ENCODE results near the gene CERS4. TPM values are rescaled to one million over a fixed set of nuclear protein-coding genes. Genes with fewer than 3 reads are reported as not detected.
A peak's percentile ranks its signal among the peaks of the same experiment; 100 is the strongest.
"Not testable (repeated sequence)": the region's sequence is repeated elsewhere in the genome, so short reads cannot be mapped to it uniquely, and the experiment has no call there.

CERS4 gene
- total RNA-seq, 1 donor from 2014 or later = 16.7 TPM

- Mint-ChIP-seq H3K36me3 (ENCODE audit: unreplicated experiment) (no peaks in the 10 kb centered on the region), H3K27ac (ENCODE audit: unreplicated experiment) (no peak overlapping the region), H3K9me3 (ENCODE audit: unreplicated experiment) (no peaks in the 10 kb centered on the region), H3K4me1 (ENCODE audit: unreplicated experiment) (peaks cover 12% of the 10 kb centered on the region), H3K4me3 (ENCODE audit: unreplicated experiment) (no peak overlapping the region), H3K27me3 (ENCODE audit: unreplicated experiment) (peaks cover 8% of the 10 kb centered on the region)
- DNase-seq (ENCODE audit: extremely low spot score, unreplicated experiment) = no peak
- TF ChIP-seq CTCF (IDR thresholded peaks at IDR 0.05) = no peak
Measured at GRCh38 chr19:8265872-8266271, 56.7 kb downstream of the CERS4 start.

DNA sequence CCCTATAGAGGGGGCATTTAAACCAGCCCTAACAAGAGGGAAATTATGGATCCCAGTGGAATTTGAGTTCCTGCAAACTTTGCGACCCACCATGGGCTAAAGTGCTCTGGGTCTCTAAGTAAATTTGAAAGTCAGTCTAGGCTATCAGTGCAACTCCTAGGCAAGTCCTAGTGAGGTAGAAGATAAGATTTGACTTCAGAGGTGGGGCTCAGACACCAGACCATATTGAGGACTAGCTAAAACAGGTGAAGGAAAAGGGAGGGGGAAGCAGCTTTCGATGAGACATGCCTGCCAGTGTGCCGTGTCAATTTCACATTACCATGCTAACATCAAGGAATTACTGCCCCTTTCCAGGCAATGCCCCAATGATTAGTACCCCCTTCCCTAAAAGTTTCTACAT lies 60.6 kb downstream of the CERS4 start:
- H3K27ac Mint-ChIP-seq (ENCODE audit: unreplicated experiment) = peak overlapping the region; percentile 32
- H3K4me3 Mint-ChIP-seq (ENCODE audit: unreplicated experiment) = peak overlapping the region; percentile 62
- peaks cover 12% of the 10 kb centered on the region for H3K4me1 Mint-ChIP-seq (ENCODE audit: unreplicated experiment)

GRCh38 chr19:8276508-8276907 lies 67.3 kb downstream of the CERS4 start:
- H3K4me3 Mint-ChIP-seq (ENCODE audit: unreplicated experiment); DNase-seq (ENCODE audit: extremely low spot score, unreplicated experiment); H3K4me1 Mint-ChIP-seq (ENCODE audit: unreplicated experiment); H3K27ac Mint-ChIP-seq (ENCODE audit: unreplicated experiment); H3K27me3 Mint-ChIP-seq (ENCODE audit: unreplicated experiment); H3K36me3 Mint-ChIP-seq (ENCODE audit: unreplicated experiment); H3K9me3 Mint-ChIP-seq (ENCODE audit: unreplicated experiment): not testable (repeated sequence)

More for the DNA sequence above, 60.6 kb downstream of the CERS4 start:
- TF ChIP-seq CTCF (IDR thresholded peaks at IDR 0.05) = no peak
- H3K36me3 Mint-ChIP-seq (ENCODE audit: unreplicated experiment) = no peaks in the 10 kb centered on the region
- H3K9me3 Mint-ChIP-seq (ENCODE audit: unreplicated experiment) = no peaks in the 10 kb centered on the region
- DNase-seq (ENCODE audit: extremely low spot score, unreplicated experiment) = no peak
- peaks cover 8% of the 10 kb centered on the region for H3K27me3 Mint-ChIP-seq (ENCODE audit: unreplicated experiment)

DNA sequence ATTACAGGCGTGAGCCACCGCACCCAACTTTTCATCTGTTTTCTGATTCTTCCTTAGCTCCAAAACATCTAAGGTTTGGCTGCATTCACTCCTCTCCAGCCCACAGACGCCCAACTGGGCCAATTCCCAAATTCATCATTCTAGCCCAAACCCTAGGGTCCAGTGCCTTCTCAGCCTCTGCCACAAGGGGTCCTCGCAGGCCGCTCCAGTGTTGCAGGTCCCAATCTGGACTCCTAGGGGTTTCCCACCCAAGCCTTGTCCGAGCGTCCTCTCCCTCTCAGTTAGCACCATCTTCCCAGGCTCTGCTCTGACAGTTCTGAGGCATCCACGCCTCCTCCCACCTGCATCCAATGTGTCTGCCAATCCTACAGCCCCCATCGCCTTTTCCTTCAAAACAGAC lies 82.2 kb downstream of the CERS4 start:
- not testable (repeated sequence) for H3K9me3 Mint-ChIP-seq (ENCODE audit: unreplicated experiment); H3K27ac Mint-ChIP-seq (ENCODE audit: unreplicated experiment); DNase-seq (ENCODE audit: extremely low spot score, unreplicated experiment); H3K36me3 Mint-ChIP-seq (ENCODE audit: unreplicated experiment); H3K27me3 Mint-ChIP-seq (ENCODE audit: unreplicated experiment); H3K4me1 Mint-ChIP-seq (ENCODE audit: unreplicated experiment); H3K4me3 Mint-ChIP-seq (ENCODE audit: unreplicated experiment)

DNA sequence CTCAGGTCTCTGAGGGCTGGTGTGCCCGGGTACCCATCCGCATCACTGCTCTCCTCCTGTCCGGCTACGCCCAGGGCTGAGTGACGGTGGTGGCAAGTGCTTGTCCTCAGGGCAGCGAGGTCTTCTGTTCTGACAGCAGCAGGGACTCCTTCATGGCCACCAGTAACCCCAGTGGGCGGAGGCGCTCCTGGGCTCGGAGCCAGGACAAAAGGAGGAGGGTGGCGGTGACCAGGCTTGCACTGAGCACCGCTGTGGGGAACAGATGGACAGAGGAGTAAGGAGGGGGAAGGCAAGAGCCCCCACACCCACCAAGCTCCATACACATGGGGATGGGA lies 93.2 kb downstream of the CERS4 start:
- Mint-ChIP-seq H3K27me3 (ENCODE audit: unreplicated experiment) (no peaks in the 10 kb centered on the region), H3K4me1 (ENCODE audit: unreplicated experiment) (peaks cover 7% of the 10 kb centered on the region), H3K36me3 (ENCODE audit: unreplicated experiment) (no peaks in the 10 kb centered on the region), H3K27ac (ENCODE audit: unreplicated experiment) (no peak overlapping the region), H3K9me3 (ENCODE audit: unreplicated experiment) (no peaks in the 10 kb centered on the region), H3K4me3 (ENCODE audit: unreplicated experiment) (no peak overlapping the region)
- peak; percentile 76 for DNase-seq (ENCODE audit: extremely low spot score, unreplicated experiment)
- no peak for TF ChIP-seq CTCF (IDR thresholded peaks at IDR 0.05)

GRCh38 chr19:8302734-8303133 lies 93.6 kb downstream of the CERS4 start:
- H3K4me3 Mint-ChIP-seq (ENCODE audit: unreplicated experiment) = no peak overlapping the region
- TF ChIP-seq CTCF (IDR thresholded peaks at IDR 0.05) = no peak
- no peaks in the 10 kb centered on the region for H3K36me3 Mint-ChIP-seq (ENCODE audit: unreplicated experiment)
- no peak overlapping the region for H3K27ac Mint-ChIP-seq (ENCODE audit: unreplicated experiment)
- no peaks in the 10 kb centered on the region for H3K9me3 Mint-ChIP-seq (ENCODE audit: unreplicated experiment)
- peaks cover 11% of the 10 kb centered on the region for H3K4me1 Mint-ChIP-seq (ENCODE audit: unreplicated experiment)
- no peaks in the 10 kb centered on the region for H3K27me3 Mint-ChIP-seq (ENCODE audit: unreplicated experiment)
- DNase-seq (ENCODE audit: extremely low spot score, unreplicated experiment) = peak; percentile 74
